Astrocyte (in vitro differentiated cells and primary cell): ENCODE data around the gene CYP4B1. TPM values are rescaled to one million over a fixed set of nuclear protein-coding genes. Genes with fewer than 3 reads are reported as not detected.

Experiments
- DNase-seq: peaks from one replicate; pipeline ENCODE4 v3.0.0-alpha.2; 2010; ENCODE audit warnings: low read depth
- FAIRE-seq: peaks from 2 replicates; lab custom pipeline; 2011; peaks lifted over from hg19 to GRCh38; lab: Jason Lieb, UNC
- H2AFZ ChIP-seq: 2 replicates; pipeline ENCODE4 v1.6.0; 2012; ENCODE audit warnings: low read depth, low read length, inconsistent platforms
- H3K27ac ChIP-seq: 2 replicates; pipeline ENCODE4 v1.5.1; 2011; ENCODE audit warnings: low read depth, low read length, inconsistent platforms
- H3K27me3 ChIP-seq: 2 replicates; pipeline ENCODE4 v1.6.0; 2011; ENCODE audit warnings: low read length, inconsistent platforms; ENCODE audit not compliant: insufficient read depth
- H3K36me3 ChIP-seq: 2 replicates; pipeline ENCODE4 v1.5.1; 2011; ENCODE audit warnings: low read length, inconsistent platforms; ENCODE audit not compliant: insufficient read depth
- H3K4me1 ChIP-seq: 2 replicates; pipeline ENCODE4 v1.5.1; 2011; ENCODE audit warnings: low read length, inconsistent platforms; ENCODE audit not compliant: insufficient read depth
- H3K4me2 ChIP-seq: 2 replicates; pipeline ENCODE4 v1.6.0; 2012; ENCODE audit warnings: low read length, inconsistent platforms
- H3K4me3 ChIP-seq: 2 replicates; pipeline ENCODE4 v1.5.1; 2011; ENCODE audit warnings: low read depth, mild to moderate bottlenecking, low read length, inconsistent platforms; ENCODE audit not compliant: insufficient read depth
- H3K79me2 ChIP-seq: 2 replicates; pipeline ENCODE4 v1.6.0; 2012; ENCODE audit warnings: mild to moderate bottlenecking, low read length, inconsistent platforms; ENCODE audit not compliant: insufficient read depth
- H3K9ac ChIP-seq: 2 replicates; pipeline ENCODE4 v1.6.0; 2012; ENCODE audit warnings: mild to moderate bottlenecking, low read length, inconsistent platforms
- H3K9me3 ChIP-seq: 2 replicates; pipeline ENCODE4 v1.5.1; 2012; ENCODE audit warnings: low read depth, mild to moderate bottlenecking, low read length, inconsistent platforms; ENCODE audit not compliant: insufficient read depth
- H4K20me1 ChIP-seq: 2 replicates; pipeline ENCODE4 v1.6.0; 2012; ENCODE audit warnings: low read length, inconsistent platforms; ENCODE audit not compliant: insufficient read depth
- H3K27ac Mint-ChIP-seq: one replicate; pipeline ENCODE4 v1.8.0; 2021; ENCODE audit warnings: mild to moderate bottlenecking, mixed read lengths; ENCODE audit not compliant: unreplicated experiment
- H3K27me3 Mint-ChIP-seq: one replicate; pipeline ENCODE4 v1.8.0; 2021; ENCODE audit warnings: low read depth, mixed read lengths; ENCODE audit not compliant: unreplicated experiment
- H3K36me3 Mint-ChIP-seq: one replicate; pipeline ENCODE4 v1.8.0; 2021; ENCODE audit warnings: low read depth, mixed read lengths; ENCODE audit not compliant: unreplicated experiment
- H3K4me1 Mint-ChIP-seq: one replicate; pipeline ENCODE4 v1.8.0; 2021; ENCODE audit warnings: low read depth, mixed read lengths; ENCODE audit not compliant: unreplicated experiment
- H3K4me3 Mint-ChIP-seq: one replicate; pipeline ENCODE4 v1.8.0; 2021; ENCODE audit warnings: mild to moderate bottlenecking, moderate library complexity, mixed read lengths; ENCODE audit not compliant: unreplicated experiment
- H3K9me3 Mint-ChIP-seq: one replicate; pipeline ENCODE4 v1.8.0; 2021; ENCODE audit warnings: mild to moderate bottlenecking, mixed read lengths; ENCODE audit not compliant: unreplicated experiment
- CTCF ChIP-seq: IDR thresholded peaks from 2 replicates; pipeline ENCODE4 v1.5.1; 2011; ENCODE audit warnings: low read depth, mild to moderate bottlenecking, inconsistent platforms, low read length, moderate library complexity; ENCODE audit not compliant: insufficient read depth
- EZH2 ChIP-seq: IDR thresholded peaks from 2 replicates; pipeline ENCODE4 v1.6.1; 2012; ENCODE audit warnings: mild to moderate bottlenecking, low read length, inconsistent platforms; ENCODE audit not compliant: insufficient read depth
- total RNA-seq: library from RNA; stranded (reverse); gene quantifications from 2 replicates; pipeline ENCODE4 v1.2.1, GENCODE V29; 2021

The CYP4B1 gene
- total RNA-seq, 1 donor from 2014 or later: not detected

GRCh38 chr1:46811053-46811452, 12.2 kb downstream of the CYP4B1 start:
- no peak for TF ChIP-seq EZH2
- TF ChIP-seq CTCF: no peak
- no peak overlapping the region for H3K9ac ChIP-seq
- peaks cover 5% of the 10 kb centered on the region for H3K9me3 Mint-ChIP-seq
- H3K27ac Mint-ChIP-seq: no peak overlapping the region
- peaks cover 24% of the 10 kb centered on the region for H3K27me3 Mint-ChIP-seq
- no peaks in the 10 kb centered on the region for H3K27me3 ChIP-seq
- no peaks in the 10 kb centered on the region for H4K20me1 ChIP-seq
- DNase-seq (no peak), FAIRE-seq (no peak)
- no peaks in the 10 kb centered on the region for H3K36me3 ChIP-seq
- H3K4me3 ChIP-seq: no peak overlapping the region
- H3K9me3 ChIP-seq: no peaks in the 10 kb centered on the region
- no peak overlapping the region for H3K4me2 ChIP-seq
- no peak overlapping the region for H2AFZ ChIP-seq
- H3K4me3 Mint-ChIP-seq: no peak overlapping the region
- H3K79me2 ChIP-seq: no peaks in the 10 kb centered on the region
- H3K4me1 Mint-ChIP-seq: no peaks in the 10 kb centered on the region
- H3K4me1 ChIP-seq: no peaks in the 10 kb centered on the region
- no peak overlapping the region for H3K27ac ChIP-seq
- H3K36me3 Mint-ChIP-seq: no peaks in the 10 kb centered on the region

GRCh38 chr1:46812065-46812963, 13.5 kb downstream of the CYP4B1 start:
- DNase-seq (no peak), FAIRE-seq (no peak)
- Histone ChIP-seq H3K27me3 (no peaks in the 10 kb centered on the region), H3K9me3 (no peaks in the 10 kb centered on the region), H3K4me2 (no peak overlapping the region), H3K9ac (no peak overlapping the region), H3K27ac (no peak overlapping the region), H3K36me3 (no peaks in the 10 kb centered on the region), H3K4me1 (no peaks in the 10 kb centered on the region), H3K4me3 (no peak overlapping the region), H4K20me1 (no peaks in the 10 kb centered on the region), H2AFZ (no peak overlapping the region), H3K79me2 (no peaks in the 10 kb centered on the region)
- Mint-ChIP-seq H3K4me3 (no peak overlapping the region), H3K27ac (no peak overlapping the region), H3K4me1 (no peaks in the 10 kb centered on the region), H3K36me3 (no peaks in the 10 kb centered on the region), H3K27me3 (peaks cover 16% of the 10 kb centered on the region), H3K9me3 (peaks cover 3% of the 10 kb centered on the region)
- TF ChIP-seq EZH2: no peak
- no peak for TF ChIP-seq CTCF
